Astrocyte (in vitro differentiated cells and primary cell): ENCODE data around the gene TCF3. TPM values are rescaled to one million over a fixed set of nuclear protein-coding genes. Genes with fewer than 3 reads are reported as not detected.

Experiments used
- DNase-seq: peaks from one replicate; pipeline ENCODE4 v3.0.0-alpha.2; 2010; ENCODE audit warnings: low read depth
- FAIRE-seq: peaks from 2 replicates; lab custom pipeline; 2011; peaks lifted over from hg19 to GRCh38; lab: Jason Lieb, UNC
- H2AFZ ChIP-seq: 2 replicates; pipeline ENCODE4 v1.6.0; 2012; ENCODE audit warnings: low read depth, low read length, inconsistent platforms
- H3K27ac ChIP-seq: 2 replicates; pipeline ENCODE4 v1.5.1; 2011; ENCODE audit warnings: low read depth, low read length, inconsistent platforms
- H3K27me3 ChIP-seq: 2 replicates; pipeline ENCODE4 v1.6.0; 2011; ENCODE audit warnings: low read length, inconsistent platforms; ENCODE audit not compliant: insufficient read depth
- H3K36me3 ChIP-seq: 2 replicates; pipeline ENCODE4 v1.5.1; 2011; ENCODE audit warnings: low read length, inconsistent platforms; ENCODE audit not compliant: insufficient read depth
- H3K4me1 ChIP-seq: 2 replicates; pipeline ENCODE4 v1.5.1; 2011; ENCODE audit warnings: low read length, inconsistent platforms; ENCODE audit not compliant: insufficient read depth
- H3K4me2 ChIP-seq: 2 replicates; pipeline ENCODE4 v1.6.0; 2012; ENCODE audit warnings: low read length, inconsistent platforms
- H3K4me3 ChIP-seq: 2 replicates; pipeline ENCODE4 v1.5.1; 2011; ENCODE audit warnings: low read depth, mild to moderate bottlenecking, low read length, inconsistent platforms; ENCODE audit not compliant: insufficient read depth
- H3K79me2 ChIP-seq: 2 replicates; pipeline ENCODE4 v1.6.0; 2012; ENCODE audit warnings: mild to moderate bottlenecking, low read length, inconsistent platforms; ENCODE audit not compliant: insufficient read depth
- H3K9ac ChIP-seq: 2 replicates; pipeline ENCODE4 v1.6.0; 2012; ENCODE audit warnings: mild to moderate bottlenecking, low read length, inconsistent platforms
- H3K9me3 ChIP-seq: 2 replicates; pipeline ENCODE4 v1.5.1; 2012; ENCODE audit warnings: low read depth, mild to moderate bottlenecking, low read length, inconsistent platforms; ENCODE audit not compliant: insufficient read depth
- H4K20me1 ChIP-seq: 2 replicates; pipeline ENCODE4 v1.6.0; 2012; ENCODE audit warnings: low read length, inconsistent platforms; ENCODE audit not compliant: insufficient read depth
- H3K27ac Mint-ChIP-seq: one replicate; pipeline ENCODE4 v1.8.0; 2021; ENCODE audit warnings: mild to moderate bottlenecking, mixed read lengths; ENCODE audit not compliant: unreplicated experiment
- H3K27me3 Mint-ChIP-seq: one replicate; pipeline ENCODE4 v1.8.0; 2021; ENCODE audit warnings: low read depth, mixed read lengths; ENCODE audit not compliant: unreplicated experiment
- H3K36me3 Mint-ChIP-seq: one replicate; pipeline ENCODE4 v1.8.0; 2021; ENCODE audit warnings: low read depth, mixed read lengths; ENCODE audit not compliant: unreplicated experiment
- H3K4me1 Mint-ChIP-seq: one replicate; pipeline ENCODE4 v1.8.0; 2021; ENCODE audit warnings: low read depth, mixed read lengths; ENCODE audit not compliant: unreplicated experiment
- H3K4me3 Mint-ChIP-seq: one replicate; pipeline ENCODE4 v1.8.0; 2021; ENCODE audit warnings: mild to moderate bottlenecking, moderate library complexity, mixed read lengths; ENCODE audit not compliant: unreplicated experiment
- H3K9me3 Mint-ChIP-seq: one replicate; pipeline ENCODE4 v1.8.0; 2021; ENCODE audit warnings: mild to moderate bottlenecking, mixed read lengths; ENCODE audit not compliant: unreplicated experiment
- EZH2 ChIP-seq: IDR thresholded peaks from 2 replicates; pipeline ENCODE4 v1.6.1; 2012; ENCODE audit warnings: mild to moderate bottlenecking, low read length, inconsistent platforms; ENCODE audit not compliant: insufficient read depth
- total RNA-seq: library from RNA; stranded (reverse); gene quantifications from 2 replicates; pipeline ENCODE4 v1.2.1, GENCODE V29; 2021
- TF ChIP-seq, protein P1 (sequence below): IDR thresholded peaks from 2 replicates; pipeline ENCODE4 v1.5.1; 2011; ENCODE audit warnings: low read depth, mild to moderate bottlenecking, inconsistent platforms, low read length, moderate library complexity; ENCODE audit not compliant: insufficient read depth

Gene TCF3
- total RNA-seq, 1 donor from 2014 or later, result 173 TPM

DNA sequence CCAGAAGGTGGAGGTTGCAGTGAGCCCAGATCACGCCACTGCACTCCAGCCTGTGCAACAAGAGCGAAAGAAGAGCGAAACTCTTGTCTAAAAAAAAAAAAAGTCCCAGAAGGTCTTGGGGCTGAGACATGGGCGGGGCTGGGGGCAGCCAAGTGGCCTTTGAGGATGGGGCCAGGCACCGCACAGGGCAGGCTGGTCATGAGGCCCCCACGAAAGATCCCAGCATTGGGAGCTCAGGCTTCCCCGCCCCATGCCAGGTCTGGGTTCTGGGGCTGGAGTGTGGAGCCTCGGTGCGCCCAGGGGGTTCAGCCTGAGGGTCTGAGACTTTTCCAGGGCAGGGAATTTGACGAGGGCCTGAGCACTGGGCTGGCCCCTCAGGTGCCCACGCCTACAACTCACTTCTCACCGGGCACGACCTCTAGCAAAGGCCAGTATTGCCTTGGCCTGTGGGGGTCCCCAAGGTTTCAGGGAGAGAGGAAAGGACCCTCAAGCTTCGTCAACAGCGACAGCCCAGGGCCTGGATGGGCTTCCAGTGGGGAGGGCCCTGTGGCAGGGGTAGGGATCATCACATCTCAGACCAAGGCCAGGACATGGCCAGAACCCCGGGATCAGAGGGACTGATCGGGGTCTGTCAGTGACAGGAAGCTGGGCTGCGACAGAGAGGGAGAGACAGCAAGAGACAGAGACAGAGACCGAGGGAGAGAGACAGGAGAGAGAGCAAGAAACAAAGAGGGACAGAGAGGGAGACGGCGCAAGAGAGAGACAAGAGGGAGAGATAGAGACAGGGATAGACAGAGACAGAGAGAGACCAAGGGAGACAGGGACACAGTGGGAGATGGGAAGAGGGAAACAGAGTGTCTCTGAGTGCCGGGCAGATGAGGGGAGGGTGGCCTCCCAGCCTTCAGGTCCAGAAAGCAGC is 76.8 kb downstream of the TCF3 start:
- TF ChIP-seq EZH2, result no peak
- TF ChIP-seq, protein P1, sequence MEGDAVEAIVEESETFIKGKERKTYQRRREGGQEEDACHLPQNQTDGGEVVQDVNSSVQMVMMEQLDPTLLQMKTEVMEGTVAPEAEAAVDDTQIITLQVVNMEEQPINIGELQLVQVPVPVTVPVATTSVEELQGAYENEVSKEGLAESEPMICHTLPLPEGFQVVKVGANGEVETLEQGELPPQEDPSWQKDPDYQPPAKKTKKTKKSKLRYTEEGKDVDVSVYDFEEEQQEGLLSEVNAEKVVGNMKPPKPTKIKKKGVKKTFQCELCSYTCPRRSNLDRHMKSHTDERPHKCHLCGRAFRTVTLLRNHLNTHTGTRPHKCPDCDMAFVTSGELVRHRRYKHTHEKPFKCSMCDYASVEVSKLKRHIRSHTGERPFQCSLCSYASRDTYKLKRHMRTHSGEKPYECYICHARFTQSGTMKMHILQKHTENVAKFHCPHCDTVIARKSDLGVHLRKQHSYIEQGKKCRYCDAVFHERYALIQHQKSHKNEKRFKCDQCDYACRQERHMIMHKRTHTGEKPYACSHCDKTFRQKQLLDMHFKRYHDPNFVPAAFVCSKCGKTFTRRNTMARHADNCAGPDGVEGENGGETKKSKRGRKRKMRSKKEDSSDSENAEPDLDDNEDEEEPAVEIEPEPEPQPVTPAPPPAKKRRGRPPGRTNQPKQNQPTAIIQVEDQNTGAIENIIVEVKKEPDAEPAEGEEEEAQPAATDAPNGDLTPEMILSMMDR, result no peak
- Histone ChIP-seq H3K9me3 (no peaks in the 10 kb centered on the region), H3K36me3 (peaks cover under 1% of the 10 kb centered on the region), H3K9ac (no peak overlapping the region), H3K4me1 (no peaks in the 10 kb centered on the region), H2AFZ (no peak overlapping the region), H3K27me3 (no peaks in the 10 kb centered on the region), H4K20me1 (peaks cover 11% of the 10 kb centered on the region), H3K4me2 (no peak overlapping the region), H3K4me3 (no peak overlapping the region), H3K79me2 (no peaks in the 10 kb centered on the region), H3K27ac (no peak overlapping the region)
- H3K9me3 Mint-ChIP-seq, result no peaks in the 10 kb centered on the region
- peaks cover 8% of the 10 kb centered on the region for H3K36me3 Mint-ChIP-seq
- H3K27ac Mint-ChIP-seq, result no peak overlapping the region
- no peak overlapping the region for H3K4me3 Mint-ChIP-seq
- DNase-seq (no peak), FAIRE-seq (no peak)
- H3K27me3 Mint-ChIP-seq, result no peaks in the 10 kb centered on the region
- no peaks in the 10 kb centered on the region for H3K4me1 Mint-ChIP-seq

DNA sequence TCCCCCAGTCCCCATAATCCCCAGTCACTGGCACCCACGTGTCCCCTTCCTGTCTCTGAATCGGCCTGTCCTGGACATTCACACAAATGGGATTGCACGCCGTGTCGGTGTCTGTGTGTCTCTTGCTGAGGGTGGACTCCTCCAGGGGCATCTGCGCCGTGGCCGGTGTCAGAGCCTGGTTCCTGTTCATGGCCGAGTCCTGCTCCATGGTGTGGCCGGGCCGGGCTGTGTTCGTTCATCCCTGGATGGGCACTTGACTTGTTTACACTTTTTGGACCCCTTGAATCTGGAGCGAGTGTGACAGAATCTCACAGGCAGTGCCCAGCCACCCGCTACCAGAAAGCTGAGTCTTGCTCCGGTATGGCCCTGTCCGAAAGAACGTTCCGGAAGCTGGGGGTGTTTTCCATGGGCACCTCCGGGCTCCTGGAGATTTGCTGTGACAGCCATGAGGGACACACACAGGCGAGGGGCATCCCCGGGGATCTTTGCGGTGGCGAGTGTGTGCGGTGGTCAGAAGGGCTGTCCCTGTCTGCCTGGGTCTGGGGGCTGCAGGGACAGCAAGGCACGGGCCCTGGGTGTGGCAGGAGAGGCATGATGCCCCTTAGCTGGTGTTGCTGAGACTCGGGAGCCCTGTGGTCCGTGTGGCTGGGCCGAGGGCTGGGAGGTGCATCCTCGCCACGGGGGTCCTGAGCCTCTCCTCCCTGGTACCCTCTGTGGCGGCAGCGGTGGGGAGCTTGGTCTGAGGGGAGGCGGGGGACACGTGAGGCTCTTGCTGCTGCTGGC is 77.9 kb downstream of the TCF3 start:
- H2AFZ ChIP-seq, result no peak overlapping the region
- no peaks in the 10 kb centered on the region for H3K9me3 ChIP-seq
- H3K36me3 Mint-ChIP-seq, result peaks cover 6% of the 10 kb centered on the region
- no peaks in the 10 kb centered on the region for H3K4me1 ChIP-seq
- FAIRE-seq (no peak), DNase-seq (no peak)
- H3K4me3 Mint-ChIP-seq, result no peak overlapping the region
- H3K27ac ChIP-seq, result no peak overlapping the region
- no peaks in the 10 kb centered on the region for H3K9me3 Mint-ChIP-seq
- H3K79me2 ChIP-seq, result no peaks in the 10 kb centered on the region
- H3K27me3 ChIP-seq, result no peaks in the 10 kb centered on the region
- no peaks in the 10 kb centered on the region for H3K36me3 ChIP-seq
- peaks cover 5% of the 10 kb centered on the region for H3K27me3 Mint-ChIP-seq
- H3K4me3 ChIP-seq, result no peak overlapping the region
- no peak overlapping the region for H3K4me2 ChIP-seq
- no peak overlapping the region for H3K9ac ChIP-seq
- H4K20me1 ChIP-seq, result peaks cover 11% of the 10 kb centered on the region
- no peak overlapping the region for H3K27ac Mint-ChIP-seq
- H3K4me1 Mint-ChIP-seq, result no peaks in the 10 kb centered on the region
- no peak for TF ChIP-seq EZH2
- TF ChIP-seq, protein P1, result no peak
